SK-N-SH treated with all-trans-retinoic acid at 6 μM for 48 hours (cell line): ENCODE results near the gene SMYD5.
"Not testable (repeated sequence)": the region's sequence is repeated elsewhere in the genome, so short reads cannot be mapped to it uniquely, and the experiment has no call there.

ENCODE experiments used
- ATAC-seq: fragments of 200-7000 bp; cut with Tn5 transposase; 3 replicates; pipeline ENCODE4 v1.9.1; 2020; ENCODE audit warnings: mild to moderate bottlenecking, moderate library complexity
- BACH2 ChIP-seq: fragments of 250-450 bp; sonication (Bioruptor Pico); IDR thresholded peaks from 2 replicates; pipeline ENCODE4 v1.9.0; 2021; ENCODE audit warnings: mild to moderate bottlenecking, borderline replicate concordance
- CSDC2 ChIP-seq: fragments of 250-450 bp; sonication (Bioruptor Pico); IDR thresholded peaks from 2 replicates; pipeline ENCODE4 v1.5.0; 2020; ENCODE audit warnings: mild to moderate bottlenecking, moderate library complexity
- ESRRG ChIP-seq: fragments of 250-450 bp; sonication (Bioruptor Pico); IDR thresholded peaks from 2 replicates; pipeline ENCODE4 v1.6.1; 2021; ENCODE audit warnings: mild to moderate bottlenecking
- GLIS3 ChIP-seq: fragments of 250-450 bp; sonication (Bioruptor Pico); IDR thresholded peaks from 2 replicates; pipeline ENCODE4 v1.5.0; 2020; ENCODE audit warnings: mild to moderate bottlenecking, moderate library complexity
- ISL1 ChIP-seq: fragments of 250-450 bp; sonication (Bioruptor Pico); IDR thresholded peaks from 2 replicates; pipeline ENCODE4 v2.1.2; 2022; ENCODE audit warnings: mild to moderate bottlenecking, moderate library complexity
- OSR1 ChIP-seq: fragments of 250-450 bp; sonication (Bioruptor Pico); IDR thresholded peaks from 2 replicates; pipeline ENCODE4 v1.8.0; 2022; ENCODE audit warnings: moderate library complexity, mild to moderate bottlenecking, inconsistent platforms
- SNAI2 ChIP-seq: fragments of 250-450 bp; sonication (Bioruptor Pico); IDR thresholded peaks from 2 replicates; pipeline ENCODE4 v1.5.0; 2020; ENCODE audit warnings: mild to moderate bottlenecking, moderate library complexity
- TOX ChIP-seq: fragments of 250-450 bp; sonication (Bioruptor Pico); IDR thresholded peaks from 2 replicates; pipeline ENCODE4 v1.8.0; 2021; ENCODE audit warnings: mild to moderate bottlenecking, moderate library complexity, borderline replicate concordance
- ZC3H10 ChIP-seq: fragments of 250-450 bp; sonication (Bioruptor Pico); IDR thresholded peaks from 2 replicates; pipeline ENCODE4 v1.5.1; 2021; ENCODE audit warnings: mild to moderate bottlenecking, moderate library complexity
- ZFP3 ChIP-seq: fragments of 250-450 bp; sonication (Bioruptor Pico); IDR thresholded peaks from 2 replicates; pipeline ENCODE4 v1.5.0; 2020; ENCODE audit warnings: mild to moderate bottlenecking, moderate library complexity
- ZFP30 ChIP-seq: fragments of 450-650 bp; formaldehyde crosslinking; IDR thresholded peaks from 2 replicates; pipeline ENCODE4 v1.5.0; 2022; ENCODE audit warnings: mild to moderate bottlenecking, moderate library complexity
- ZNF565 ChIP-seq: fragments of 450-650 bp; formaldehyde crosslinking; conservative IDR thresholded peaks from 2 replicates; pipeline ENCODE4 v1.5.0; 2020; ENCODE audit warnings: low read depth, mild to moderate bottlenecking, moderate library complexity
- ZNF8 ChIP-seq: fragments of 450-650 bp; formaldehyde crosslinking; IDR thresholded peaks from 2 replicates; pipeline ENCODE4 v1.5.0; 2020; ENCODE audit warnings: mild to moderate bottlenecking, moderate library complexity
- TF ChIP-seq, protein P1 (sequence below): fragments of 250-450 bp; sonication (Bioruptor Pico); IDR thresholded peaks from 2 replicates; pipeline ENCODE4 v1.5.1; 2021; ENCODE audit warnings: mild to moderate bottlenecking, moderate library complexity
- TF ChIP-seq, protein P2 (sequence below): fragments of 250-450 bp; sonication (Bioruptor Pico); IDR thresholded peaks from 2 replicates; pipeline ENCODE4 v1.8.0; 2020; ENCODE audit warnings: mild to moderate bottlenecking, moderate library complexity, borderline replicate concordance
- TF ChIP-seq, protein P3 (sequence below): fragments of 250-450 bp; sonication (Bioruptor Pico); IDR thresholded peaks from 2 replicates; pipeline ENCODE4 v1.5.0; 2020; ENCODE audit warnings: mild to moderate bottlenecking, moderate library complexity
- TF ChIP-seq, protein P4 (sequence below): fragments of 250-450 bp; sonication (Bioruptor Pico); IDR thresholded peaks from 2 replicates; pipeline ENCODE4 v1.8.0; 2021; ENCODE audit warnings: low read depth, mild to moderate bottlenecking, moderate library complexity, borderline replicate concordance

Gene SMYD5

GRCh38 chr2:73187549-73187948 is 26.5 kb upstream of the SMYD5 start:
- ATAC-seq = no peak
- TF ChIP-seq, protein P1, sequence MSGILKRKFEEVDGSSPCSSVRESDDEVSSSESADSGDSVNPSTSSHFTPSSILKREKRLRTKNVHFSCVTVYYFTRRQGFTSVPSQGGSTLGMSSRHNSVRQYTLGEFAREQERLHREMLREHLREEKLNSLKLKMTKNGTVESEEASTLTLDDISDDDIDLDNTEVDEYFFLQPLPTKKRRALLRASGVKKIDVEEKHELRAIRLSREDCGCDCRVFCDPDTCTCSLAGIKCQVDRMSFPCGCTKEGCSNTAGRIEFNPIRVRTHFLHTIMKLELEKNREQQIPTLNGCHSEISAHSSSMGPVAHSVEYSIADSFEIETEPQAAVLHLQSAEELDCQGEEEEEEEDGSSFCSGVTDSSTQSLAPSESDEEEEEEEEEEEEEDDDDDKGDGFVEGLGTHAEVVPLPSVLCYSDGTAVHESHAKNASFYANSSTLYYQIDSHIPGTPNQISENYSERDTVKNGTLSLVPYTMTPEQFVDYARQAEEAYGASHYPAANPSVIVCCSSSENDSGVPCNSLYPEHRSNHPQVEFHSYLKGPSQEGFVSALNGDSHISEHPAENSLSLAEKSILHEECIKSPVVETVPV (CRISPR knock-in tag) = no peak
- TF ChIP-seq ZFP30 (no peak), ZNF8 (CRISPR knock-in tag) (no peak), OSR1 (CRISPR knock-in tag) (no peak)
- TF ChIP-seq, protein P2, sequence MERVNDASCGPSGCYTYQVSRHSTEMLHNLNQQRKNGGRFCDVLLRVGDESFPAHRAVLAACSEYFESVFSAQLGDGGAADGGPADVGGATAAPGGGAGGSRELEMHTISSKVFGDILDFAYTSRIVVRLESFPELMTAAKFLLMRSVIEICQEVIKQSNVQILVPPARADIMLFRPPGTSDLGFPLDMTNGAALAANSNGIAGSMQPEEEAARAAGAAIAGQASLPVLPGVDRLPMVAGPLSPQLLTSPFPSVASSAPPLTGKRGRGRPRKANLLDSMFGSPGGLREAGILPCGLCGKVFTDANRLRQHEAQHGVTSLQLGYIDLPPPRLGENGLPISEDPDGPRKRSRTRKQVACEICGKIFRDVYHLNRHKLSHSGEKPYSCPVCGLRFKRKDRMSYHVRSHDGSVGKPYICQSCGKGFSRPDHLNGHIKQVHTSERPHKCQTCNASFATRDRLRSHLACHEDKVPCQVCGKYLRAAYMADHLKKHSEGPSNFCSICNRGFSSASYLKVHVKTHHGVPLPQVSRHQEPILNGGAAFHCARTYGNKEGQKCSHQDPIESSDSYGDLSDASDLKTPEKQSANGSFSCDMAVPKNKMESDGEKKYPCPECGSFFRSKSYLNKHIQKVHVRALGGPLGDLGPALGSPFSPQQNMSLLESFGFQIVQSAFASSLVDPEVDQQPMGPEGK = no peak

- ATAC-seq = no peak
- no peak for TF ChIP-seq CSDC2 (CRISPR knock-in tag)
- TF ChIP-seq OSR1 (CRISPR knock-in tag) = no peak
- no peak for TF ChIP-seq ZNF8 (CRISPR knock-in tag)
- TF ChIP-seq, protein P3, sequence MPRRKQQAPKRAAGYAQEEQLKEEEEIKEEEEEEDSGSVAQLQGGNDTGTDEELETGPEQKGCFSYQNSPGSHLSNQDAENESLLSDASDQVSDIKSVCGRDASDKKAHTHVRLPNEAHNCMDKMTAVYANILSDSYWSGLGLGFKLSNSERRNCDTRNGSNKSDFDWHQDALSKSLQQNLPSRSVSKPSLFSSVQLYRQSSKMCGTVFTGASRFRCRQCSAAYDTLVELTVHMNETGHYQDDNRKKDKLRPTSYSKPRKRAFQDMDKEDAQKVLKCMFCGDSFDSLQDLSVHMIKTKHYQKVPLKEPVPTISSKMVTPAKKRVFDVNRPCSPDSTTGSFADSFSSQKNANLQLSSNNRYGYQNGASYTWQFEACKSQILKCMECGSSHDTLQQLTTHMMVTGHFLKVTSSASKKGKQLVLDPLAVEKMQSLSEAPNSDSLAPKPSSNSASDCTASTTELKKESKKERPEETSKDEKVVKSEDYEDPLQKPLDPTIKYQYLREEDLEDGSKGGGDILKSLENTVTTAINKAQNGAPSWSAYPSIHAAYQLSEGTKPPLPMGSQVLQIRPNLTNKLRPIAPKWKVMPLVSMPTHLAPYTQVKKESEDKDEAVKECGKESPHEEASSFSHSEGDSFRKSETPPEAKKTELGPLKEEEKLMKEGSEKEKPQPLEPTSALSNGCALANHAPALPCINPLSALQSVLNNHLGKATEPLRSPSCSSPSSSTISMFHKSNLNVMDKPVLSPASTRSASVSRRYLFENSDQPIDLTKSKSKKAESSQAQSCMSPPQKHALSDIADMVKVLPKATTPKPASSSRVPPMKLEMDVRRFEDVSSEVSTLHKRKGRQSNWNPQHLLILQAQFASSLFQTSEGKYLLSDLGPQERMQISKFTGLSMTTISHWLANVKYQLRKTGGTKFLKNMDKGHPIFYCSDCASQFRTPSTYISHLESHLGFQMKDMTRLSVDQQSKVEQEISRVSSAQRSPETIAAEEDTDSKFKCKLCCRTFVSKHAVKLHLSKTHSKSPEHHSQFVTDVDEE = no peak
- TF ChIP-seq TOX (CRISPR knock-in tag) = no peak
- no peak for TF ChIP-seq BACH2 (CRISPR knock-in tag)
- TF ChIP-seq ZNF565 (CRISPR knock-in tag) = no peak
- TF ChIP-seq SNAI2 (CRISPR knock-in tag) = no peak
- TF ChIP-seq, protein P4, sequence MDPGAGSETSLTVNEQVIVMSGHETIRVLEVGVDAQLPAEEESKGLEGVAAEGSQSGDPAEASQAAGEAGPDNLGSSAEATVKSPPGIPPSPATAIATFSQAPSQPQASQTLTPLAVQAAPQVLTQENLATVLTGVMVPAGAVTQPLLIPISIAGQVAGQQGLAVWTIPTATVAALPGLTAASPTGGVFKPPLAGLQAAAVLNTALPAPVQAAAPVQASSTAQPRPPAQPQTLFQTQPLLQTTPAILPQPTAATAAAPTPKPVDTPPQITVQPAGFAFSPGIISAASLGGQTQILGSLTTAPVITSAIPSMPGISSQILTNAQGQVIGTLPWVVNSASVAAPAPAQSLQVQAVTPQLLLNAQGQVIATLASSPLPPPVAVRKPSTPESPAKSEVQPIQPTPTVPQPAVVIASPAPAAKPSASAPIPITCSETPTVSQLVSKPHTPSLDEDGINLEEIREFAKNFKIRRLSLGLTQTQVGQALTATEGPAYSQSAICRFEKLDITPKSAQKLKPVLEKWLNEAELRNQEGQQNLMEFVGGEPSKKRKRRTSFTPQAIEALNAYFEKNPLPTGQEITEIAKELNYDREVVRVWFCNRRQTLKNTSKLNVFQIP (CRISPR knock-in tag) = no peak
- TF ChIP-seq GLIS3 (CRISPR knock-in tag) = no peak
- TF ChIP-seq ZC3H10 = no peak
- TF ChIP-seq, protein P2 = no peak
- no peak for TF ChIP-seq ZFP3 (CRISPR knock-in tag)
- TF ChIP-seq ESRRG (CRISPR knock-in tag) = no peak
- no peak for TF ChIP-seq ISL1
Observed at GRCh38 chr2:73197579-73197978, 16.5 kb upstream of the SMYD5 start.

- ATAC-seq = not testable (repeated sequence)
Observed at GRCh38 chr2:73200281-73200680, 13.8 kb upstream of the SMYD5 start.

- TF ChIP-seq CSDC2 (CRISPR knock-in tag) = no peak
- no peak for TF ChIP-seq TOX (CRISPR knock-in tag)
- TF ChIP-seq OSR1 (CRISPR knock-in tag) = no peak
- no peak for TF ChIP-seq GLIS3 (CRISPR knock-in tag)
- TF ChIP-seq, protein P4 (CRISPR knock-in tag) = no peak
- TF ChIP-seq, all 23 proteins: peak for 0
Observed at GRCh38 chr2:73202156-73203054, 11.6 kb upstream of the SMYD5 start, which contains the start of gene NOTO. NOTO (plus strand) TSS chr2:73202574; CDS start chr2:73202667, 93 bp downstream.

More at GRCh38 chr2:73202156-73203054, 11.6 kb upstream of the SMYD5 start, which contains the start of gene NOTO:
- ATAC-seq = peak; percentile 36
